HG03103 (cell line): Measurements from ENCODE around the gene USP12.
"Not testable (repeated sequence)": the region's sequence is repeated elsewhere in the genome, so short reads cannot be mapped to it uniquely, and the experiment has no call there.

Source experiments
- ATAC-seq: cut with Tn5 transposase; IDR thresholded peaks from one replicate; pipeline ENCODE4 v1.9.1; 2021; ENCODE audit warnings: low read depth; ENCODE audit not compliant: unreplicated experiment

Gene USP12

GRCh38 chr13:27171244-27171826 lies at the start of gene USP12:
Gene USP12, minus strand, starts transcription at chr13:27171811. Its CDS starts 172 bp downstream, at chr13:27171639.
- ATAC-seq = no peak

GRCh38 chr13:27219611-27220010 lies 48.0 kb upstream of the USP12 start:
- no peak for ATAC-seq

GRCh38 chr13:27218861-27219260 lies 47.2 kb upstream of the USP12 start:
- not testable (repeated sequence) for ATAC-seq

- ATAC-seq = not testable (repeated sequence)
Measured at GRCh38 chr13:27217791-27218190, 46.2 kb upstream of the USP12 start.

- not testable (repeated sequence) for ATAC-seq
Measured at GRCh38 chr13:27213386-27213785, 41.8 kb upstream of the USP12 start.

GRCh38 chr13:27211771-27212364 lies 40.3 kb upstream of the USP12 start:
- ATAC-seq = no peak

GRCh38 chr13:27211271-27211670 lies 39.7 kb upstream of the USP12 start:
- no peak for ATAC-seq

GRCh38 chr13:27208514-27208913 lies 36.9 kb upstream of the USP12 start:
- ATAC-seq = no peak

GRCh38 chr13:27203854-27204253 lies 32.2 kb upstream of the USP12 start:
- no peak for ATAC-seq

GRCh38 chr13:27203186-27203585 lies 31.6 kb upstream of the USP12 start:
- ATAC-seq = no peak

- ATAC-seq = no peak
Measured at GRCh38 chr13:27201661-27202060, 30.1 kb upstream of the USP12 start.

- no peak for ATAC-seq
Measured at GRCh38 chr13:27200413-27201070, 28.9 kb upstream of the USP12 start.

GRCh38 chr13:27199696-27200095 lies 28.1 kb upstream of the USP12 start:
- no peak for ATAC-seq

GRCh38 chr13:27199211-27199610 lies 27.6 kb upstream of the USP12 start:
- no peak for ATAC-seq

GRCh38 chr13:27194895-27195764 lies 23.5 kb upstream of the USP12 start:
- no peak for ATAC-seq

GRCh38 chr13:27194209-27194608 lies 22.6 kb upstream of the USP12 start:
- ATAC-seq = no peak

- ATAC-seq = no peak
Measured at GRCh38 chr13:27193496-27193895, 21.9 kb upstream of the USP12 start.

GRCh38 chr13:27192973-27193372 lies 21.4 kb upstream of the USP12 start:
- ATAC-seq = no peak

- ATAC-seq = not testable (repeated sequence)
Measured at GRCh38 chr13:27192367-27192766, 20.8 kb upstream of the USP12 start.

- ATAC-seq = no peak
Measured at GRCh38 chr13:27189192-27189591, 17.6 kb upstream of the USP12 start.

- no peak for ATAC-seq
Measured at GRCh38 chr13:27188239-27188638, 16.6 kb upstream of the USP12 start.
